Stimulated activated CD8-positive, alpha-beta memory T cell treated with anti-CD3 and anti-CD28 coated beads, Interleukin-15, amount 100 ng/mL, for 24 hours (primary cell): ENCODE data around the gene ACE.

Experiments used
- DNase-seq: peaks from one replicate; pipeline ENCODE4 v3.0.0-alpha.2; 2020; ENCODE audit warnings: low read depth

ACE gene

GRCh38 chr17:63474586-63475460, 2.0 kb upstream of the ACE start:
- no peak for DNase-seq

- no peak for DNase-seq
Measured at GRCh38 chr17:63475491-63476412, 1.1 kb upstream of the ACE start.

GRCh38 chr17:63476459-63476853, 405 bp upstream of the ACE start:
- DNase-seq = no peak

GRCh38 chr17:63477480-63478440, 899 bp downstream of the ACE start:
- DNase-seq = no peak

- no peak for DNase-seq
Measured at GRCh38 chr17:63478814-63479494, 2.1 kb downstream of the ACE start.

GRCh38 chr17:63479495-63480184, 2.8 kb downstream of the ACE start:
- no peak for DNase-seq

GRCh38 chr17:63480192-63480784, 3.4 kb downstream of the ACE start:
- DNase-seq = no peak

DNA sequence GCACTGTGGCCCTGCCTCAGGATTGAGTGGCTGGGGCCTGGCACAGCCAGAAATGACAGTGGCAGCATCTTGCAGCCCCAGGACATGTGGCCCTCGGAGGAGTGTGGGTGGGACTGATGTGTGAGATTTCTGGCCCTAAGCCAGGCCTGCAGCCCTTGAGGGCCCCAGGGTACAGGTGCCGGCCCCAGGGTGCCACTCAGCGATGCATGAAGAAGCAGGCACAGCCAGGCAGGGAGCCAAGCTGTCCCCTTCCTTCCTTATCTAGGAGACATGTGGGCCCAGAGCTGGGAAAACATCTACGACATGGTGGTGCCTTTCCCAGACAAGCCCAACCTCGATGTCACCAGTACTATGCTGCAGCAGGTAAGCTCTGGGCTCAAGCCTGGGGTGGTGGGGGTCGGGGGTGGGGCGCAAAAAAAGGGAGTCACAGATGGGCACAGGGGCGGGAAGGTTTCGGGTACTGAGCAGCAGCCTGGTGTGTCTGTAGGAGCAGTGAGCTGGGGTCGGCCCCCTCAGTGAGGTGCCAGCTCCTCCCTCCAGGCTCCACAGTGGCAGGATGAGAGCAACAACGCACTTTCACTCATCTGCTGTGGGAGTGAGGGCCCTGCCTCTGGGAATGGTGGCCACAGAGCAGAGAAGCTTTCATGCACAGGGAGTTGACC, 4.1 kb downstream of the ACE start:
- DNase-seq = no peak

GRCh38 chr17:63481488-63481870, 4.6 kb downstream of the ACE start:
- no peak for DNase-seq

DNA sequence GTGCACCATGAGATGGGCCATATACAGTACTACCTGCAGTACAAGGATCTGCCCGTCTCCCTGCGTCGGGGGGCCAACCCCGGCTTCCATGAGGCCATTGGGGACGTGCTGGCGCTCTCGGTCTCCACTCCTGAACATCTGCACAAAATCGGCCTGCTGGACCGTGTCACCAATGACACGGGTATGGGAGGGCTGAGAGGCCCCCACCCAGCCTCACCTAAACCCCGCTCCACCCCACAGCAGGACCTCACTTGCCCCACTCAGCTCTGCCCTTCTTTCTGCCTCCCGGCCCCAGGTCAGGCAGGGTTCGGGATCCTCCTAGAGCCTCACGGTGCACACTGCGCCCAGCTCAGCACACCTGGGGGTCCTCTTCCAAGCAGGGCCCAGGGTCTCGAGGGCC, 5.6 kb downstream of the ACE start:
- DNase-seq = no peak

GRCh38 chr17:63483038-63483437, 6.2 kb downstream of the ACE start:
- DNase-seq = no peak

DNA sequence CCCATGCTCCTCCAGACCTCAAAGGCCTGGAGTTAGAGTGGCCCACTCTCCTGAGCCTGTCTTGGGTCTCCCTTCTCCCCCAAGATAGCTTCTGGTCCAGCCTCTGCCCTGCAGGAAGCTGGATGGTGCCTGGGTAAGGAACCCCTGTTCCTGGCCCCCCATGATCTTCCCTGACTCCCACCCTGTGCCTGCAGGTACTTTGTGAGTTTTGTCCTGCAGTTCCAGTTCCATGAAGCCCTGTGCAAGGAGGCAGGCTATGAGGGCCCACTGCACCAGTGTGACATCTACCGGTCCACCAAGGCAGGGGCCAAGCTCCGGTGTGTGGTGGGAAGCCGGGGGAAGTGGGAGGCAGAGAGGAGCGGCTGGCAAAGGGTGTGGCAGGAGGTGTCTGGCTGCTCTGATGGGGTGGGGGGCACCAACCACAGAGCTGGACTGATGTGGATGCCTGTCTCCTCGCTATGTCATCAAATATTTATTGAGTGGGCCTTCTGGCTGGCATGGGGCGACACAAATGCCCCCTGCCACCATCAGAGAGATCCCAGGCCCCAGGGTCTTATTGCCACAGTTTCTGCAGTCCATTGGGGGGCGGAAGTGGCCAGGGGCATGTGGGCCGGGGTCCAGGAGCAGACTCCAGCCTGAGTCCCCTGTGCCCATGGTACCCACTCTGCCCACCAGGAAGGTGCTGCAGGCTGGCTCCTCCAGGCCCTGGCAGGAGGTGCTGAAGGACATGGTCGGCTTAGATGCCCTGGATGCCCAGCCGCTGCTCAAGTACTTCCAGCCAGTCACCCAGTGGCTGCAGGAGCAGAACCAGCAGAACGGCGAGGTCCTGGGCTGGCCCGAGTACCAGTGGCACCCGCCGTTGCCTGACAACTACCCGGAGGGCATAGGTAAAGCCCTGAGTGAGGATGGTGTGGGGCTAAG, 7.1 kb downstream of the ACE start:
- no peak for DNase-seq

DNA sequence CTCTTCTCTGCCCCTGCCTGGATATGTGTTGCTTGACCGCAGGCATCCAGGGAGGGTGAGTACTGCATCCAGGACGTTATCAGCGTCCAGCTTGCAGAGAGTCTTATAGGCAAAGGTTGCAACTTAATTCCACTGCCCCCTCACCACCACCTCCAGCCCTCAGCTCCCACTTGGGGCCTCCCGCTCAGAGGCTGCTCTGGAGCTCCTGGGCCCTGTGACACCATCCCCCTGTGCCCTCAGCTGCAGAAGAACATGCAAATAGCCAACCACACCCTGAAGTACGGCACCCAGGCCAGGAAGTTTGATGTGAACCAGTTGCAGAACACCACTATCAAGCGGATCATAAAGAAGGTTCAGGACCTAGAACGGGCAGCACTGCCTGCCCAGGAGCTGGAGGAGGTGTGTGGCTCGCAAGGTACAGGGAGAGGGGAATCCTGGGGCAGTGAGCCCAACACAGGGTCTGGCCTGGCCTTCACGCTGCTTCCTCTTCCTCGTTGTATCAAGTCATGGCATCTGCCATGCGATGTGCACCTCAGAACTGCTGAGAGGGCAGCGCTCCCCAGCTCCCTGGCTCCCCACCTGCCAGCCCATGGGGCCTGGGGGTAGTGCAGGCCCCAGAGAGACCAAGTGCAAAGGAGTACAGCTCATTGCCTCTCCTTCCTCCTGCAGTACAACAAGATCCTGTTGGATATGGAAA, 9.6 kb downstream of the ACE start:
- no peak for DNase-seq

- no peak for DNase-seq
Measured at GRCh38 chr17:63487014-63487339, 10.1 kb downstream of the ACE start.

GRCh38 chr17:63488851-63489250, 12.0 kb downstream of the ACE start:
- DNase-seq = no peak

DNA sequence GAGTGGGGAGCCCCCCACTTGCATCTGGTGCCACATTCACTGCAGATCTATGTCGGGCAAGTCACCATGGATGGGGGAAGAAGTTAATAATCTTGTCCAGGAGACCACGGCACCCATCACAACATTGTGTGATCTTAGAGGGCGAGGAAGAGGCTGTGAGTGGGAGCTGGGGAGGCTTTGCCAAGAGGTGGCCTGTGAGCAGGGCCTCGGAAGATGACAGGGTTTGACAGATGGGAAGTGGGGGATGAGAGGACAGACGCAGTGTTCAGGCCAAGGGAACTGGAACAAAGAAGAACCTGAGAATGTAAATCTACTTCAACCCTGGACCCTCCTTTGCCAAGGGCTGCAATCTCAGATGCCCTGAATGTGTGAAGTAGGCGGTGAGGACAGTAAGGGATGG, 12.4 kb downstream of the ACE start:
- DNase-seq = no peak

DNA sequence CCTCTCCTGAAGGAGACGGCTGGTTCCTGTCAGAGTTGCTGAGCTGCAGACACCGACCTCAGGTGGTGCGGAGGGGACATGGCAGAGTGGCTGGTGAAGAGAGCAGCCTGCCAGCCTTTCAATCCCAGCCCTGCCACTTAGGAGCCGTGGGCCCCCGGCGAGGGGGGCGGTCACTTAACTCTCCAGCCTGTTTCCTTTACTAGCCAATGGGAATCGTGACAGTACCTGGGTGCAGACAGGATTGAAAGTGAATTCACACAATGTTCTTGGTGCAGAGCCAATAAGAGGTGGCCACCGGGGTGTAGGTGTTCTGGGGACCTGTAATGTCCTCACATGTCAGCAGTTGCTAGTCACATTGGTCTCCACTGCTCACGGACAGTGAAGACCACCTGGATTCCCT, 13.5 kb downstream of the ACE start:
- no peak for DNase-seq

GRCh38 chr17:63490858-63491400, 14.1 kb downstream of the ACE start:
- DNase-seq = no peak
